NCI-H69 (cell line): ENCODE measurements around the gene TLE3.

Source experiments
- DNase-seq: peaks from one replicate; lab custom pipeline; 2025; lab: John Stamatoyannopoulos, UW

TLE3 gene

DNA sequence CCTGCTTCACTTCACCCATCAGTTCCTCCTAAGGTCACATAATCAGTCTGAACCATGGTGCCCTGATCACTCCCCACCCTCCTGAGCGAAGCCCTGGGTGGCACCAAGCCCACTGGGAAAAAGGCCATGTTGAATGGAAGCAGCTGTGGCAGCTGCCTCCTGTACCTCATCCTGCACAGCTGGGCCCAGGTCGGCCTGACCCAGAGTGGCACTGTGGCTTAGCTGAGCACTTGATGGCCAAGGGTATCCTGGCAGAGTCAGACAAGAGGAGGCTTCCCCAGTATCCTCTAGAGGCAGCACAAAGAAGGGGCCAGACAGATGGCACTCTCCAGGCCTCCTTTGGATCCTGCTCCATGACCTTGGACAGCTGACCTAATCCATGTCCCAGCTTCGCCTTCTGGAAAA is 68.4 kb downstream of the TLE3 start:
- DNase-seq = no peak

DNA sequence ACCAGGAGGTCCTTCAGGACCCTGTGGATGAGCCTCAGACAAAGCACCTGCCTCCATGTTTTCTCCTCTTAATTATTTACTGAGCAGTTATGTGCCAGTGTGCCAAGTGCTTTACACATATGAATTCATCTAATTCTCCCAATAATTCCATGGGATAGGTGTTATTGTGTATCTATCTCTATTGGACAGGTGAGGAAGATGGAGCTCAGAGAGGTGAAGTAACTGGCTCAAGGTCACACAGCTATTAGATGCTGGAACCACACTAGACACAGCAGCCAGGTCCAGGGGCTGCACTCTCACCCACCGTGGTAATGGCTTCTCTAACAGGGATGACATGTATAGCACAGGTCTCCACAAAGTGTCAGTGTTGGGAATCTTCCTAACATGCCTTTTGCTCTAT is 70.2 kb downstream of the TLE3 start:
- no peak for DNase-seq

DNA sequence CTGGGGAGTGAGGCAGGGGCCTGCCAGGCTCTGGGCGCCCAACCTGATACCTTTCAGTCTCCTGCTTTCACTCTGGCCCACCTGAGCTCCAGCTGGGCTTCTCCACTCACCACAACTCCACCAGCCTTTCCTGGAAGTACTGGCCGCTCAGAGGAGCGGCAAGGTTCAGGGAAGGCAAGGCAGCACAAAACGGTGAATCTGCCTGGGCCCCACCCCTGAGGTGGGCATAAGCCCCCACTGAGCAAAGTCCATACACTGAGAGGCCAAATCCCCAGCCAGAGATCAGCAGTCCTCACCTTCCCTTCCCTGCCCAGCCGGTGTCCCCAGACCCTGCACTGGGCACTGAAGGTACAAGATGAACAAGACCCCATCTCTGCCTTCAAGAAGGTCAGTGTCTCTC is 70.7 kb downstream of the TLE3 start:
- no peak for DNase-seq

DNA sequence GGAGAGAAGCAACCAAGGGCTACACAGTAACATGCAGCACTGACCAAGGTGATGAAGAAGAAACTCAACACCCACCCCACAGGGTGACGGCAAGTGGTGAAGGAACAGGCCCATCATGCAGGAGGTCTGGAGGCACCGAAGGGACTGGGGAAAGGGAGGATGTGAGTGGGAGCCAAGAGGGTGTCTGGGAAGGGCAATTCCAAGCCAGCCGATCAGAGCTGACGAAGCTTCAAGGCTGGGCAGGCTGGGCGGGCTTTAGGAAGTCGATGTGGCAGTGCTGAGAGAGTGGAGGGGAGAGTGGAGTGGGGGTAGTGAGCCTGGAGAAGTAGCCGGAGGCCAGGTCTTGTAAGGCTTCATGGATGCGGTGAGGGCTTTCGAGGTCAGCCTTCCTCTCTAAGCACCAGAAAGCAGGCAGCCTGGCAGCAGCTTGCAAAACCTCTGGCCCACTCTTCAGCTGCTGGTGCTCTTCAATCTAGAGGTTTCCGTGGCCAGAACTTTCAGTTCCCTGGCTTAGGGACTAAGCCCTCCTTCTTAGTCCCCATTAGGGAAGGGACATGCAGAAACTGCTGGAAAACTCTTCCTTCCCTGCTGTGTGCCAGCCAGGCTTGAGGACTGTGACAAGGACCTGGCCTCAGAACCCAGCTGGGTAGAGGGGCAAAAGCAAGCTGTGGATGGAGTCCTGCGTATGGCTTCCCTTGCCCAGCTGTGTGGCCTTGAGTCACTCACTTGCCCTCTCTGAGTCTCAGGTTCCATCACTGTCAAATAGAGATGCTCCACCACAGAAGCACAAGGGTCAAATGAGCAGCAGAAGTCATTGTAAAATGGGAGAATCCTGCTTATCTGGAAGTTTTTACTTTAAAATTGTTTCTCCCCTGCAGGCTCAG is 72.1 kb downstream of the TLE3 start:
- DNase-seq = no peak

DNA sequence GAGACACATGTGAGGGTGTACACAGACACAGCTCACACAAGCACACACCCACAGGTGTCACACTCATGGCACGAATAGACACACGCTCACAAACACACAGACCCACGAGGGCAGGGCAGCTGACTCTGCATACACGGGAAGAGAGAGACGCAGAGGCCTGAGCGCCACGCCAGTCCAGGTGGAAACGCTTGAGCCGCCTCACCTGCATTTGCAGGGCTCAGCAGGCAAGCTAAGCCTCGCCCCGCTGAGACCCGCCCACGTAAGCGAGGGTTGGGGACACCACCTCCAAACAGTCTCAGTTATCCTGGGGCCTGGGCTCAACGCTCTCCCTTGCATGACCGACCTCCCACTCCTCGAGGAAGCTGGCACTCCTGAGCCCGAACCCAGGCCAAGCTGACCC is 73.2 kb downstream of the TLE3 start:
- peak; percentile 45 for DNase-seq

DNA sequence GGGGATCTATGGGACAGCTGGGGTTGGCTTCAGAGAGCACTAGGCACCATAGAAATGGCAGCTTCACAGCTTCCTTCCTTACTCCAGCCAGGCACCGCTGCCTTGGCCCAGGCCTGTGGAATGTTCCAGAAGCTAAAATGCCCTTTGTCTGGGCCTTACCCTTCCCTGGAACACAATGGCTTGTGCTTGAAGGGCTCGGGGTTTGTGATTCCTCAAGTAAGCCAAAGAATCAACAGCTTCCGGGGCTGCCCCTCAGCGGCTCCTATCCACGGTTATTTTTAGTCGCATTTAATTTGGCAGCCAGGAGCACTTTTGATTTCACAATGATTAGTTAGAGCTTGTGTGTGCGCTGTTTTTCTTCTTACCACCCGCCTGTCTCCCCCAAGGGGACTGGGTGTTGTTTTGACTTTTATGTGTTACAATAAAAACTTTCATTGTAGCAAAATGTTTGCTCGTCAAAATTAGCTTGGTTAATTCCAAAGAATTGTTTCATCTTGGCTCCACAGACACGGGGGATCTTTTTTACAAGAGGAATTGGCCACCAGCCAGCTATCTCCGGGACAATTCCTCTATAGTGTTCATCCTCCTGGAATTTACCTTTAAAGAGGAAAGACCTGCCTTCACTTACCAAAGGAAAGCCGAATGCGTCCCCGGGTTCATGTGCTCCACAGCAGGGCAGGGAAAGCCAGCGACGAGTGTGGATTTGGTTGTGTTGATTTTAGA is 73.8 kb downstream of the TLE3 start:
- peak; percentile 62 for DNase-seq

DNA sequence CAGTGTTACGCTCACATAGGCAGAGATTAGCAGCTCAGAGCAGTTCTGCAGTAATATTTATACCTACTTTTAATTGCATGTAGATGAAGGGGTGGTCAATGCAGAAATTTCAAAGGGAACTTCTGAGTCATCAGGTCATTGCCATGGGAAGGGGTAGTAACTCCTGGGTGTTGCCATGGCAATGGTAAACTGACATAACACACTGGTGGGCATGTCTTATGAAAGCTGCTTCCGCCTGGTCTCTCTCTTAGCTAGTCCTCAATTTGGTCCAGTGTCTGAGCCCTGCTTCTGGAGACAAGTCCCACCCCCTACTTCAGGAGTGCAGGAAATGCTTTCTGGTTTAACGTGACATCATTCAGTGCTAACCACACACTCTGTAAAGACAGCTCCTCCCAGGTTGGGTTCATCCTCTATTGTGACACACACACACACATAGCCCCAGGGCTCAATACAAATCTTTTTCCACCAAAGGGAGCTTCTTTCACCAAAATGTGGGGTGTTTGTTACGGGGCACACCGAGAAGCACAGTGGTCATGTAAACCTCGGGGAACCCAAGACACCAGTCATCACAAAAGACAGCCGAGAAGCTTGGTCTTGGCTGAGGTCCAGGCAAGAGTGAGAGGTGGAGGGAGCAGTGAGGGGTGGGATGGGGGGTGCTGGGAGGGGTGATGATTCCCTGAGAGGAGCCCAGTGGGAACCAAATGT is 74.5 kb downstream of the TLE3 start:
- peak; percentile 53 for DNase-seq

DNA sequence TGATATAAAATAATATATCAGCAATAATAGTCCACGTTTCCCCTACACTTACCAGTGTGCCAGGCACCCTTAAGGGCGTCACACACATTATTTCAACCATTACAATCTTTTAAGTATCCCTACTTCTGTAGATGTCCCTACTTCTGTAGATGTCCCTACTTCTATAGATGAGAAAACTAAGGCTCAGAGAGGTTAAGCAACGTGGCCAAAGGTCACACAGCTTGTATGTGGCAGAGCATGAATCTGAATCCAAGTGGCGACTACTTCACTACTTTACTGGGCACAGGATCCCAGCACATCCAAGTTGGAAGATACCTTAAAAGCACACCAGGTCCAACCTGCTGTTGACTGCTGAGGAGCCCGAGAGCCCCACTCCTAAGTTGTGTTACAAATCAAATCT is 77.5 kb downstream of the TLE3 start:
- DNase-seq = no peak

DNA sequence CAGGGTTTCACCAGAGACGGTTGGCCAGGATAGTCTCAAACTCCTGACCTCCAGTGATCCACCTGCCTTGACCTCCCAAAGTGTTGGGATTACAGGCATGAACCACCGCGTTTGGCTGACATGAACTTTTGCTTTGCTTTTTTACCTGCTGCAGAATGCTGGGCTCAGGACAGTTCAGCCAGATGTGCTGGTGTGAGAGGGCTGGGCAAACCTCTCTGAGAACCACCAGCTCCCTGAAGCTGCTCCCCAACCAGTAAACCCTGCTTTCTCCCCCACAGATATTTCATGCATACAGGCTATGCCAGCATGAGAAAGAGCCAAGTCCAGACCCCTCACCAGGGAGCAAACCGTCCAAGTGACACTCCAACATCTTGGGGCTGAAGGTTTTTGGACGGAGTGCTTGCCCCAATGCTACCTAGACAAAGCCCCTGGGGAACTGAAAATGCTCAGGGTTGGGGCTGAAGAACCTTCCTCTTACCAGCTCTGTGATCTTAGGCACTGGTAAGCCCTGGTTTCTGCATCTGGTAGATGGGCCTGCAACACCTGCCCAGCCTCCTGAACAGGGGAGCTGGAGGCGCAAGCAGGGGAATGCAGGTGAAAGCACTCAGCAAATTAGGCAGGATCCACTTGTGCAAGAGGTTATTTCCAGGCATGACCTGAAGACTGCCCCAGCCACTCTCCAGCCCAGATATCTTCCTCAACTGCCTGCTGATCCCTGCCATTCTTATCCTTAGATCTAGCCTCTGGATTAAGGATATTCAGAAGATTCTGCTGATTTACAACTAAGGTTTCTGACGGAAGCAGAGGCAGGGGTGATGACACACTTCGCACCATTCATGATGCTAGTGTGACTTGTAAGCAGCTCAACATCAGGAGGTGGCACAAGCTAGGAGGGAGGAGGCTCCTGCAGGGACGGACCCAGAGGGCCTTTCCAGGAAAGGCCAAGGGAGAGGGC is 78.8 kb downstream of the TLE3 start:
- DNase-seq = no peak

DNA sequence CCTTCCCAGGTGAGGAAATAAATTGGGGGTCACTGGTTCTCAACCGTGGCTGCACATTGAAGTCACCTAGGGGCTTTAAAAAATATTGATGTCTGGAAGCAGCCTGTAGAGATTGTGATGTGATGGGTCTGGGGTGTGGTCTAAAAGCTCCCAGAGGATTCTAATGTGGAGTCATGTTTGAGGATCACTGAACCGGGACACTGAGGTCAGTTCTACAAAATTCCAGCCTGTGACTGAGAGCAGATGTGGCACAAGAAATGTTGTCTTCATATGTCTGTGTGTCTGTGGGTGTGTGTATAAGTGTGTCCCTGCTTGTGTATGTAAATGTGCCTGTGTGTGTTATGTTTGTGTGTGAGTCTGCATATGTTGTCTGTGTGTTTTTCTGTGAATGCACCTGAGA is 79.9 kb downstream of the TLE3 start:
- DNase-seq = peak; percentile 50

DNA sequence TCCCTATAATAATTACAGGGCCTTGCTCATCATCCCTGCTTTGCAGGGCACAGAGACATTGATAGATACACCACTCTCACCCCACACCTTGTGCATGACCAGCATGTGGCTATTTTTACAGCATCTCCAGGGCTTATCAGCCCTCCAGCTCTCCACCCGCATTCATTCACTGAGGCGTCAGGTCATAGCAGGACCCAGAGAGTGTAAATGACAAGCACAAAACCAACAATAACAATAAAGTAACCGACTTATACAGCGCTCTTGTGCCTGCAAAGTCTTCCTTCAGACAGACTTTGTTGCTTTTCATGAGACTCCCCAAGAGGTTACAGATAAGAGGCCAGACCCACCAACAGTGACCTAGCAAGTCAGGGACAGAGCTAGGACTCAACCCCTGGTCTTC is 80.7 kb downstream of the TLE3 start:
- no peak for DNase-seq

DNA sequence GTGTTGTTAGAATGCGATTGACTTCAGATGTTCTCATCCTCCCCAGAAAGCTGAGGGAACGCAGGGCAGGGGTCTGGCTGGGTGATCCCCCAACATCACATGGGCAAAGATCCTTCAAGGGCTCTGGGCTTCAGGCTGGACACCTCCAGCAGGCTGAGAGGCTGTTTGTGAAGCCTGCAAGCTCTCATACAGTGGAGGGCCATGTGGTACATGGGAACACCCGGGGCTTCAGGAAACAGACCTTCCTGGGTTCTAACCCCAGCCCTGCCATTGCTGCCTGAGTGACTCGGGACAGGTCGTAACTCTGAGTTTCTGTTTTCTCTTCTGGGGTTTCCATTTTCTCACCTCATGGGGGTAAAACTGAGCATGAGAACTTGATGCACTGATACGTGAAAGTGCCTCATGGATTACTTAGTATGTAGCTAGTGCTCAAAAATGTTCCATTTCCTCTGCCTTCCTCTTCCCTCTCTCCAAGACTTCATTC is 81.2 kb downstream of the TLE3 start:
- DNase-seq = no peak

DNA sequence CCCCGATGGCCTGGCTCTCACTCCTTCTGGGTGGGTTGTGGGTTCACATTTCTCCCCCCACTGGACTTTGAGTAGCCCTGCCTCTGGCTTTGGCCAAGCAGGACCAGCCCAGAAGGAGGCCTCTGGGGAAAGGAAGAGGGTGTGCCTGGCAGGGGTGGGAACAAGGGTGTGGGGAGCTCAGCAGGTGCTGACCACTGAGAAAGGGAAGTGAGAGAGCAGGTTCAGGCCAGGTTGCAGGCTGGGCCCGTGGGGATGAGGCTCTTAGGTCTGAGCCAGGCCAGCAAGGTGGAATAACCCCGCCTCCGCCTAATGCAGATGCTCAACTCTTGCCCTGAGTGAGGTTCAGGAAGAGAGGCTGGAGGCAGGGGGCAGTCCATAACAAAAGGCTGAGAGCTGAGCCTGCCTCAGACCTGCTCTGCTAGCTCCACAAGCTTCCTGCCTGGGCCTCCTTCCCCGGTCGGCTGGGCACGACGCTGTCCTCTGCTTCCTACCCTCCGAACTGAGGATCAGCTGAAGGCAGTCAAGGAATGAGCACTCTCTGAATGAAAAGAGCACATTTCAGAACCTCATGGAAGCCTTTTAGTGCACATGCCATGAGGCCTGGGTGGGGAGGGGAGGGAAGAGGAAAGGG is 82.7 kb downstream of the TLE3 start:
- DNase-seq = peak; percentile 40

DNA sequence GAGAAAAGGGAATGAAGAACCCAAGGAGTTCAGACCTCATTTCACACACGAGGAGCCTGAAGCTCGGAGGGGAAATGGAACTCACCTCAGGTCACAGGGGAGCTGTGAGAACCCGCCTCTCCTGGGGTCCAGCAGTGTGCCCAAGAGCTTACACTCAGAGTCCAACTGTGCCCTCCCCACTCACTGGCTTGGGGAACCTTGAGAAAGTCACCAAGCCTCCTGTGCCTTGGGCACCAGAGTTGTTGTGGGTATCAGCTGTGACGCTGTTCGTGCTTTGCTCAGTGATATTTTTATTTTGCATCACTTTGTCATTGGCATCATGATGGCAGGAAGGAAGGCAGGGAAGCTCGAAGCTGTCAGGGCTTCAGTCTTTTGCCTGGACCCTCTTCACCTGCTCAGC is 83.4 kb downstream of the TLE3 start:
- no peak for DNase-seq

DNA sequence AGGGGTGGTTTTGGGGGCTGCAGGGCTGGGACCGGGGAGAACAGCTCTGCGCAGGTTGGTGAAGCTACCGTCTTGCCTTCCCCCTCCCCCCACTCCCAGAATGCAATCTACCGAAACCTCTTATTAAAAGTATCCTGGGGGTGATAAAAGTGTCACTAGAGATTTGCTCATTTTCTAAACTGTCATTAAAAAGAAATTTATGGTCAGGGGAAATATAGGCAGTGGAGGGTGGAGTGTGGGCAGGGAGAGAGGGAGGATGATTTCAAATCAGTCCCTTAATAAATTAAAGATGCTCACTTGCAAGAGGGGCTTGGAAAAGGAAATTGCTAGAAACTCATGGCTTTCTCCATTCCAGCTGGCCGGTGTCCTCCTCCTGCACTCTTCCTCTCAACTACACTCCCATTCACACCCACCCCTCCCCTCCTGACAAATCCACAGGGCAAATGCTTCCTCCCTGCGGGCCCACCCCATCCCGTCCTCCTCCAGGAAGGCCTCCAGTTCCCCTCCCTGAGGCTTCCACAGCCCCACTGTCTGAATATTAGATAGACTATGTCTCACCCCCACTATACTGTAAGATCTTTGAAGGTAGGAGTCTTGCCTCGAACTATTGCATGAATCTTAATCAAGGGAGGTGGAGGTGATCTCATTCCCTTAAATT is 83.9 kb downstream of the TLE3 start:
- peak; percentile 76 for DNase-seq

DNA sequence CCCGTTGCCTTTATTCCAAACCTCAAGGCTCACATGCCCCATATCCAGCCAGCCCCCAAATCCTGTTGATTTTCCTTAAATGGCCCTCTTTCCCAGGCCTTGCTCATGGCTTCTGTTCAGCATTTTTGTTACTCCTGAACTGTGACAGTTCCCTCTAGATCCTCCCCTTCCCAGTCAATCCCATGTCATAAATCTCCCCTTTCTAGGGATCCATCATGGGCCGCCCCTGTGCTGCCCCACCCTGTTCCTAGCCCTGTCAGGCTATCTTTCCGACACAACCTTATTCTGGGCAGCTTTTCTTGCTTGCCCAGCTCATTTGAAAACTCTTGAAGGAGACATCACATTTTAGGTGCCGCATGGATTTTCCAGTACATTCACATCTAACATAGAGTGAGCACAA is 84.8 kb downstream of the TLE3 start:
- DNase-seq = no peak

DNA sequence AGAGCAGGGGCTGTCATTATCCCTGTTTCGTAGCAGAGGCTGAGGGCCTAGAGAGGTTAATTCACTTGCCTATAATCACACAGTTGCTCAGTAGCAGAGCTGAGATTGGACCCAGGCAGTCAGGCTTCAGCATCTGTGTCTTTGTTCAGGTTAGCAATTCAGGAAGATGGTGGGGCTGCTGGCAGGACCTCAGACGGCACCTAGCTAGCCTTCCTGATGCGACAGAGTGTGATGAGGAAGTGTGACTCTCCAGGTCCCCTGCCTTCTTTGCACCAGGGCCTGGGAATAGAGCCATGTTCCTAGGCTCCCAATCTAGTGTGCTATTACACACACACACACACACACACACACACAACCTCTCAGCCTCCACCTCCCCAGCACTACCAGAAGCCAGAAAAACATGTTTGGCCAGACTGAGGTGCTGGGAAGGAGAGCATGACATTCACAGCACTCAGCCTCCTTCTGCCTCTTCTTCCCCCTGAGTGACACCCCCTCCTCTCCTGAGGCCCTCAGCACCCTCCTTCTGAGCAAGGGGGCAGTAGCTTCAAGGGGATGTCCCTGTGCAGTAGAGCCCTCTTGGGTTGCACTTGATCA is 88.9 kb downstream of the TLE3 start:
- no peak for DNase-seq

DNA sequence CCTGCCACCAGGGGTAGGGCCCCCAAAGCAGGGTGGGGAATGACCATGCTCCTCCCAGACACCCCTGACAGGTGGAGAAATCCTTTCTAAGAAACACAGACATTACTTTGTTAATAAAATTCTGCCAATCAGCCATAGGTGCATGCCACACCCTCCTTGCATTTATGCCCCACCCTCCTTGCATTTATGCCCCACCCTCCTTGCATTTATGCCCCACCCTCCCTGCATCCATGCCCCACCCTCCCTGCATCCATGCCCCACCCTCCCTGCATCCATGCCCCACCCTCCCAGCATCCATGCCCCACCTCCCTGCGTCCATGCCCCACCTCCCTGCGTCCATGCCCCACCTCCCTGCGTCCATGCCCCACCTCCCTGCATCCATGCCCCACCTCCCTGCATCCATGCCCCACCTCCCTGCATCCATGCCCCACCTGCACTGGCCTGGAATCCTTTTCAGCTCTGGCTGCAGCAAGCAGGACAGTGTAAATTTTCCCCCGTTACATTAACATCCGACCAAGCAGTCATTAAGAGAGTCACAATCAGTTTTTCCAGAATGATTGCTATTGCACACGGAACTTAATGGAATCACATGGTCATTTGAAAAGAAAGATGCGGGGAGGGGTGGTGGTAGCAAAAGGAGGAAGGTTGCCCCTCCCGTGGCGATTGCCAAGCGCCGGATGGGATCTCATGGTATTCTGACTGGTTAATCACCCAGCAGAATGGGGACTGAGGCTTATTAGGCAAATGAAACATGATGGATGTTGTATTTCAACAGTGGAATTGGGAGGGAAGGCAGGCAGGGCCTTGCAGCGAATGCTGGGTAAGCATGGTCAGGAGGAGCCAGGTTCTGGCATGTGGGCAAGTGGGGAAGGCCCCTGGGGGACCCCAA is 91.2 kb downstream of the TLE3 start:
- no peak for DNase-seq

DNA sequence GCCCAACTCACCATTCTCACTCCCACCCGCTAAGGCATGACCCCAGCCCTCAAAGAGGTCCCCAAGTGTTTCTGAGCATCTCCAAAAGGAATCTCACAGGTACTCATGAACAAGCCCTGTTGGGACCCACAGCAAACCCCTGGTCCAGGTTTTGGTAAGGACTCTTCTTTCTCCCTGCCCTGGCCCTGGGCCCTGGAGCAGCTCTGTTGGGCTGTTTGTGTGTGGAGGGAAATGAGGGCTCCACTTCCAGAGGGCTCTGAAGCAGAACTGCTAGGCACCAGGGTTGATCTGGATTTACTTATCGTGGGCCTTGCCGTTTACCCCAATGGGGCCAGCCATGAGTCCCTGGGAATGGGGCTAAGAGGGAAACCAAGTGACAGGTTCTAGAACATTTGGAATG is 92.9 kb downstream of the TLE3 start:
- no peak for DNase-seq
